Measurements from ENCODE around the gene TBX6. TPM values are rescaled to one million over a fixed set of nuclear protein-coding genes. Genes with fewer than 3 reads are reported as not detected.

Gene TBX6
- total and polyA plus RNA-seq, 7 donors: 0.23 to 1.7 (median 1.1) TPM

DNA sequence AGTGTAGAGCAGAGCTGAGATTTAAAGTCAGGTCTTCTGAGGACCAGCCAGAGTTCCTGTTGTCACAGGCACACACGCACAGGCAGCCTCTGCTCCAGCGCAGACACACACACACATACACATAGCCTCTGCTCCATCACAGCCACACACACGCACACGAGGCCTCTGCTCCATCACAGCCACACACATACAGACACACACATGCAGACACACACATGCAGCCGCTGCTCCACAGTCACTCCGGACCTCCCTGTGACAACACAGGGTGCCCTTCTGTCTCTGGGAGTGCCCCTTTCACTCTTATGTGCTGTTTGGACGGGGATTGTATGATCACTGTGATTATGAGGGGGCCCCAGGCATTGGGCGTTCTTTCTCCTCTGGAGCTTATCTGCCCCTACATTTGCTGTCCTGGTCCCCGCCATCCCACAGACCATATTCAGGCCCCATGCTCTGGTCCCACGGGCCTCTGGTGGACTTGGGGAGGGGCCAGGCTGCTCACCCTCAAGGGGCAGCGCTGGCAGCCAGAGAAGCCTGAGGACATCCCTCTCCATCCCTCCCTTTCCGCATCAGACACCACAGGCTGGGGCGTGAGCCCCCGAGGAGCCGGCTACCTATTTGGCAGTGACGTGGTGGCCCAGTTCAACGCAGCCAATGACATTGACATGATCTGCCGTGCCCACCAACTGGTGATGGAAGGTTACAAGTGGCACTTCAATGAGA lies 7.5 kb downstream of the TBX6 start:
- Histone ChIP-seq H3K36me3 (peaks cover 21 to 64% (median 42%) of the 10 kb centered on the region in 4 donors), H3K9me3 (no peaks in the 10 kb centered on the region), H3K27me3 (no peaks in the 10 kb centered on the region), H3K27ac (peak overlapping the region in 1 of 4 donors; percentile 47), H3K4me3 (no peak overlapping the region), H3K4me1 (no peaks in the 10 kb centered on the region)
- TF ChIP-seq EP300 (IDR thresholded peaks at IDR 0.05) (no peak), POLR2AphosphoS5 (IDR thresholded peaks at IDR 0.05) (no peak)
- WGBS, 2 donors: 88 to 93% methylated on average over 18 of the region's 18 CpGs
- intact Hi-C loops (cut with DNase I): no loop called here
- DNase-seq: no peak

DNA sequence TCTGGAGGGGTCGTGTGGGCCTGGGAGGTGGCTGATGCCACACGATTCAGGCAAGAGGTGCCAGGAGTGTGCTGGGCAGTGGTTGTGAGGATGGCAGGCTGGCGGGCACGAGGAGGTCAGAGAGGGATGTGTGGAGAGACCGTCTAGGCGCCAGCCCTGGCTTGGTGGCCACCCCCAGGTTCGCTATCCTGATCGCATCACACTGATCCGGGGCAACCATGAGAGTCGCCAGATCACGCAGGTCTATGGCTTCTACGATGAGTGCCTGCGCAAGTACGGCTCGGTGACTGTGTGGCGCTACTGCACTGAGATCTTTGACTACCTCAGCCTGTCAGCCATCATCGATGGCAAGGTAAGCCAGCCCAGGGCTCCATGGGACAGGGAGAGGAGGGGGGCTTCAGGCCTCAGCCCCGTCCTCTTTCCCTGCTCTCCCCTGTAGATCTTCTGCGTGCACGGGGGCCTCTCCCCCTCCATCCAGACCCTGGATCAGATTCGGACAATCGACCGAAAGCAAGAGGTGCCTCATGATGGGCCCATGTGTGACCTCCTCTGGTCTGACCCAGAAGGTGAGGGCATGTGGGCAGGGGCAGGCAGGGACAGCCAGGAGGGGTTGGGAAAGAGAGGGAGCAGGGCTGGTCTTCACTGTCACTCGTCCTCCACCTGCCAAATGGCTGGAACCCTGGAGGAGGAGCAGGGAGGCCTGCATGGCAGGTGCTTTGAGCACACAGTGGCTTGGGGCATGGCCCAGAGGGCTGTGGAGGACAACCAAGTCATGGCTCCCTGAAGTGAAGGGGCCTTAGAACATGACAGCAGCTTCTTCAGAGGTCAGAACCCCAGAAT lies 8.3 kb downstream of the TBX6 start:
- H3K27ac ChIP-seq: no peak overlapping the region
- intact Hi-C loops (cut with DNase I): no loop called here
- no peak for DNase-seq
- WGBS, 2 donors: 92 to 95% methylated on average over 24 of the region's 24 CpGs
- H3K36me3 ChIP-seq: peaks cover 21 to 73% (median 44%) of the 10 kb centered on the region in 4 donors
- peaks cover 0 to 7% (median 3%) of the 10 kb centered on the region in 4 donors for H3K4me1 ChIP-seq
- H3K27me3 ChIP-seq: no peaks in the 10 kb centered on the region
- H3K4me3 ChIP-seq: no peak overlapping the region
- TF ChIP-seq, protein P1, sequence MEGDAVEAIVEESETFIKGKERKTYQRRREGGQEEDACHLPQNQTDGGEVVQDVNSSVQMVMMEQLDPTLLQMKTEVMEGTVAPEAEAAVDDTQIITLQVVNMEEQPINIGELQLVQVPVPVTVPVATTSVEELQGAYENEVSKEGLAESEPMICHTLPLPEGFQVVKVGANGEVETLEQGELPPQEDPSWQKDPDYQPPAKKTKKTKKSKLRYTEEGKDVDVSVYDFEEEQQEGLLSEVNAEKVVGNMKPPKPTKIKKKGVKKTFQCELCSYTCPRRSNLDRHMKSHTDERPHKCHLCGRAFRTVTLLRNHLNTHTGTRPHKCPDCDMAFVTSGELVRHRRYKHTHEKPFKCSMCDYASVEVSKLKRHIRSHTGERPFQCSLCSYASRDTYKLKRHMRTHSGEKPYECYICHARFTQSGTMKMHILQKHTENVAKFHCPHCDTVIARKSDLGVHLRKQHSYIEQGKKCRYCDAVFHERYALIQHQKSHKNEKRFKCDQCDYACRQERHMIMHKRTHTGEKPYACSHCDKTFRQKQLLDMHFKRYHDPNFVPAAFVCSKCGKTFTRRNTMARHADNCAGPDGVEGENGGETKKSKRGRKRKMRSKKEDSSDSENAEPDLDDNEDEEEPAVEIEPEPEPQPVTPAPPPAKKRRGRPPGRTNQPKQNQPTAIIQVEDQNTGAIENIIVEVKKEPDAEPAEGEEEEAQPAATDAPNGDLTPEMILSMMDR (IDR thresholded peaks at IDR 0.05): no peak
- no peak for TF ChIP-seq POLR2AphosphoS5 (IDR thresholded peaks at IDR 0.05)
- no peak for TF ChIP-seq POLR2A (IDR thresholded peaks at IDR 0.05)
- TF ChIP-seq EP300 (IDR thresholded peaks at IDR 0.05): no peak
- H3K9me3 ChIP-seq: no peaks in the 10 kb centered on the region

DNA sequence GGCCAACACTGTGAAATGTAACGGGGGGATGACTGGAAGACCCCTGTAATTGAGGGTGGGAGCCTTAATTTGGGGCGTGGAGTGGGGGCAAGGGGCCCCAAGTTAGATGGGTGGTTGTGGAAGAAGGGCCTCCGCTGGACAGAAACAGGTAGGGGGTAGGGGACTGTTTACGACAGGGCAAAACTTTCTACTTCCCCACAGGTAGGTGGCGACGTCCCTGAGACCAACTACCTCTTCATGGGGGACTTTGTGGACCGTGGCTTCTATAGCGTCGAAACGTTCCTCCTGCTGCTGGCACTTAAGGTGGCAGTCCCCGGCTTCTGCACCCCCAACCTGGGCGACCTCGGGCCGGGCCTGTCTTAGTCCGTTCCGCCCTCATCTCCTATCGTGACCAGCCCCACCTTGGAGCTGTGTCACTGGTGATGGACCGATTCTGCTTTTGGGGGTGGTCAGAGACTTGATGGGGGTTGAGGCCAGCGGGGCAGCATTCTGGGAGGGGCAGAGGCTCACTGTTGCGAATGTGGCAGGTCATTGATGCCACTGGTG lies 9.1 kb downstream of the TBX6 start:
- TF ChIP-seq POLR2AphosphoS5 (IDR thresholded peaks at IDR 0.05) (no peak), POLR2A (IDR thresholded peaks at IDR 0.05) (no peak), EP300 (IDR thresholded peaks at IDR 0.05) (no peak)
- TF ChIP-seq, protein P1 (IDR thresholded peaks at IDR 0.05): no peak
- intact Hi-C loops (cut with DNase I): no loop called here
- Histone ChIP-seq H3K4me3 (no peak overlapping the region), H3K4me1 (peaks cover 0 to 15% (median 12%) of the 10 kb centered on the region in 4 donors), H3K9me3 (no peaks in the 10 kb centered on the region), H3K36me3 (peaks cover 21 to 81% (median 47%) of the 10 kb centered on the region in 4 donors), H3K27me3 (no peaks in the 10 kb centered on the region), H3K27ac (no peak overlapping the region)
- no peak for DNase-seq
- WGBS, 2 donors: 90% methylated on average over 20 of the region's 20 CpGs

DNA sequence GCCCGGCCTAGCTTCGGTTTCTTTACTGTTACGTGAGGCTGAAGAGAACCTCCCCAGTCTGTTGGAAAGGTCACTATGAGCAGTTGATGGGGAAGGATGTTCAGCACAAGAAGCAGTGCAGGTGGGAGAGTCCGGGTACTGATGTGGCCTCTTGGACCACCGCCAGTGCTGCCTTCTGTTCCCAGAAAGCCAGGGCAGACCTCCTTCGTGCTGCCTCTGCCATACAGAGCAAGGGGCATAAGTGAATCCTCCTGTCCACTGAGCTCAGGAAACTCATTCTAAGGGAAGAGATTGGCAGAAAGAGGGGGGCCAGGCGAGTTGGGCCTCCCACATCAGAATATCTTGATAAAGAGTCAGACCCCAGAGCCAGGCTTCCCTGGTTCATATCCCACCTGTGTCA lies 12.2 kb downstream of the TBX6 start:
- no peak overlapping the region for H3K4me3 ChIP-seq
- whole genome bisulfite sequencing, 2 donors: 95% methylated on average over 7 of the region's 7 CpGs
- no peaks in the 10 kb centered on the region for H3K27me3 ChIP-seq
- peaks cover 20 to 71% (median 42%) of the 10 kb centered on the region in 4 donors for H3K36me3 ChIP-seq
- TF ChIP-seq EP300 (IDR thresholded peaks at IDR 0.05) (no peak), POLR2AphosphoS5 (IDR thresholded peaks at IDR 0.05) (no peak), POLR2A (IDR thresholded peaks at IDR 0.05) (no peak)
- TF ChIP-seq, protein P1 (IDR thresholded peaks at IDR 0.05): no peak
- no peak overlapping the region for H3K27ac ChIP-seq
- no peaks in the 10 kb centered on the region for H3K9me3 ChIP-seq
- intact Hi-C loops (cut with DNase I): no loop called here
- no peak for DNase-seq
- peaks cover 0 to 36% (median 30%) of the 10 kb centered on the region in 4 donors for H3K4me1 ChIP-seq

DNA sequence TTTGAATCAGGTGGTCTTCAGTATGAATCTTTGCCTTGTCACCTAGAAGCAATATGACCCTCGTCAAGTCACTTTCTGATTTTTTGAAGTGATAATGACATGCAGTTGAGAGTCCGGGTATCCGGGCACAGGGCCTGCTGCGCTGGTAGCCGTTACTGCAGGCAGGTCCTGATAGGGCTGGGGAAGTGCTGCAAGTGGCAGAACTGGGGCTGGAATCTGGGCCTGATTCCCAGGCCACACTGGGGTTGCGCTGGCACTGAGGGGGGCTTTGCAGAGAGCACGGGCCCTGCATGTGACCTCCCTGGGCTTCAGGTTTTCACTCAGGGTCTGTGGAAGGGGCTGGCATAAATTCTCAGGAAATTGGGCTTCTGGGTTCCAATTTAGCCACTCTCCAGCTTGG lies 13.0 kb downstream of the TBX6 start:
- WGBS, 2 donors: 91 to 93% methylated on average over 7 of the region's 7 CpGs
- TF ChIP-seq, protein P1 (IDR thresholded peaks at IDR 0.05): no peak
- TF ChIP-seq EP300 (IDR thresholded peaks at IDR 0.05): no peak
- TF ChIP-seq POLR2AphosphoS5 (IDR thresholded peaks at IDR 0.05): no peak
- TF ChIP-seq POLR2A (IDR thresholded peaks at IDR 0.05): no peak
- no peak for DNase-seq
- Histone ChIP-seq H3K27me3 (no peaks in the 10 kb centered on the region), H3K27ac (no peak overlapping the region), H3K4me1 (peaks cover 0 to 36% (median 30%) of the 10 kb centered on the region in 4 donors), H3K9me3 (no peaks in the 10 kb centered on the region), H3K36me3 (peaks cover 13 to 64% (median 35%) of the 10 kb centered on the region in 4 donors), H3K4me3 (no peak overlapping the region)
- intact Hi-C loops (cut with DNase I): no loop called here

Measured in sigmoid colon (tissue), 7 donors.